Right lobe of liver (tissue), 4 donors: ENCODE data around the gene CTSZ.

ENCODE experiments used
- POLR2A ChIP-seq: fragments of 450-650 bp; IDR thresholded peaks from one replicate; pipeline ENCODE4 v1.6.1; 2017; ENCODE audit warnings: antibody characterized with exemption, mild to moderate bottlenecking
- TF ChIP-seq, protein P1 (sequence below), 4 donors: fragments of 200-600 bp in 3 of 4; fragments of 450-650 bp in 1 of 4; IDR thresholded peaks; one replicate each; pipeline versions ENCODE4 v1.5.1 to v1.8.0; 2016 to 2022; ENCODE audit warnings: antibody characterized with exemption in 4 of 4, mild to moderate bottlenecking in 2 of 4
- donor health status: DM: no; HTN: no; CAD: no.
- donor health status: DM: no; HTN: no; CAD: no.
- donor health status: DM: no; HTN: yes; CAD: no.

DNA sequence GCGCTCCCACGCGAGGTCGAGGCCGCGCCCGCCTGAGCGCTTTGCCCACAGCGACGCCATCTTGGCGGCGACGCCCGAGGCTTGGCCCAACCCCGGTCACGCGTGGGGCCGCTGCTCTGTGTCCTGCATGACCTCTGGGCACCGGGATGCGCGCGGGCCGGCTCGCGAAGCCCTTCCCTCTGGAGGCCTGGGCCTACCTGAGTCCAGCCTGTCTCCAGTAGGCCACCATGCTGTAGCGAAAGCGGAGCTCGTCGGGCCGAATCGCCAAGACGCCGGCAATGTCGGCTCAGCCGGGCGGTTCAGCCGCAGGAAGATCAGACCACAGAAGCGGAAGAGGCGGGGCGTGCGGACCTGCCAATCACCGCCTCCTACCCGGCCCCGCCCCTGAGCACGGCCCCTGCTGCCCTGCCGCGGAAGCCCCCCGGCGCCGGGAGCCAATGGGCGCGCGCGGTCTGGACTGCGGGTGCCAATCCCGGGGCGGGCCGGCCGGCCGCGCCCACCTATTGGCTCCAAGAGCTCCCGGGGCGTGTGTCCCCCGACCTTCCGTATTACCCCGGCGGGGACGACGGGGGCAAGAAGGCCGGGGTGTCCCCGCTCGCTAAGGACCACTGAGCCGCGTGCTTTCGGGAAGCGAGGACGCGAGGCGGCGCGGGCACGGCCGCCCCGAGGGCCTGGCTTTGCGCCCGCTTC, 25.1 kb upstream of the CTSZ start, which contains the start of gene ATP5F1E:
- TF ChIP-seq POLR2A, result peak; percentile 91
- TF ChIP-seq, protein P1, sequence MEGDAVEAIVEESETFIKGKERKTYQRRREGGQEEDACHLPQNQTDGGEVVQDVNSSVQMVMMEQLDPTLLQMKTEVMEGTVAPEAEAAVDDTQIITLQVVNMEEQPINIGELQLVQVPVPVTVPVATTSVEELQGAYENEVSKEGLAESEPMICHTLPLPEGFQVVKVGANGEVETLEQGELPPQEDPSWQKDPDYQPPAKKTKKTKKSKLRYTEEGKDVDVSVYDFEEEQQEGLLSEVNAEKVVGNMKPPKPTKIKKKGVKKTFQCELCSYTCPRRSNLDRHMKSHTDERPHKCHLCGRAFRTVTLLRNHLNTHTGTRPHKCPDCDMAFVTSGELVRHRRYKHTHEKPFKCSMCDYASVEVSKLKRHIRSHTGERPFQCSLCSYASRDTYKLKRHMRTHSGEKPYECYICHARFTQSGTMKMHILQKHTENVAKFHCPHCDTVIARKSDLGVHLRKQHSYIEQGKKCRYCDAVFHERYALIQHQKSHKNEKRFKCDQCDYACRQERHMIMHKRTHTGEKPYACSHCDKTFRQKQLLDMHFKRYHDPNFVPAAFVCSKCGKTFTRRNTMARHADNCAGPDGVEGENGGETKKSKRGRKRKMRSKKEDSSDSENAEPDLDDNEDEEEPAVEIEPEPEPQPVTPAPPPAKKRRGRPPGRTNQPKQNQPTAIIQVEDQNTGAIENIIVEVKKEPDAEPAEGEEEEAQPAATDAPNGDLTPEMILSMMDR (IDR thresholded peaks at IDR 0.05), result no peak
